NCI-H446 treated with DMSO at 0.1 percent for 48 hours (cell line): Measurements from ENCODE around the gene SLC35E2B.
"Not testable (repeated sequence)": the region's sequence is repeated elsewhere in the genome, so short reads cannot be mapped to it uniquely, and the experiment has no call there.

Experiments
- DNase-seq: peaks from one replicate; lab custom pipeline; 2025; lab: John Stamatoyannopoulos, UW

Gene SLC35E2B

GRCh38 chr1:1703796-1704195, 11.2 kb upstream of the SLC35E2B start:
- no peak for DNase-seq

- DNase-seq: not testable (repeated sequence)
Measured at GRCh38 chr1:1702506-1702905, 9.9 kb upstream of the SLC35E2B start.

GRCh38 chr1:1700557-1700956, 8.0 kb upstream of the SLC35E2B start:
- DNase-seq: not testable (repeated sequence)

GRCh38 chr1:1700067-1700466, 7.5 kb upstream of the SLC35E2B start:
- DNase-seq: not testable (repeated sequence)

- not testable (repeated sequence) for DNase-seq
Measured at GRCh38 chr1:1699061-1699460, 6.5 kb upstream of the SLC35E2B start.

GRCh38 chr1:1697358-1698183, 5.0 kb upstream of the SLC35E2B start:
- DNase-seq: not testable (repeated sequence)

GRCh38 chr1:1696431-1697357, 4.1 kb upstream of the SLC35E2B start:
- DNase-seq: not testable (repeated sequence)

GRCh38 chr1:1692324-1692713, 276 bp downstream of the SLC35E2B start:
- DNase-seq: peak; percentile 57

- DNase-seq: not testable (repeated sequence)
Measured at GRCh38 chr1:1691443-1691842, 1.2 kb downstream of the SLC35E2B start.

- not testable (repeated sequence) for DNase-seq
Measured at GRCh38 chr1:1689526-1689925, 3.1 kb downstream of the SLC35E2B start.

- DNase-seq: no peak
Measured at GRCh38 chr1:1687846-1688245, 4.7 kb downstream of the SLC35E2B start.

- DNase-seq: no peak
Measured at GRCh38 chr1:1684031-1684681, 8.4 kb downstream of the SLC35E2B start.

GRCh38 chr1:1683104-1683905, 9.3 kb downstream of the SLC35E2B start:
- DNase-seq: no peak

GRCh38 chr1:1680912-1681273, 11.7 kb downstream of the SLC35E2B start:
- DNase-seq: no peak

GRCh38 chr1:1680031-1680911, 12.3 kb downstream of the SLC35E2B start:
- DNase-seq: no peak

- no peak for DNase-seq
Measured at GRCh38 chr1:1678581-1679380, 13.8 kb downstream of the SLC35E2B start.

- no peak for DNase-seq
Measured at GRCh38 chr1:1677718-1678580, 14.6 kb downstream of the SLC35E2B start.

GRCh38 chr1:1676087-1676486, 16.5 kb downstream of the SLC35E2B start:
- not testable (repeated sequence) for DNase-seq

- not testable (repeated sequence) for DNase-seq
Measured at GRCh38 chr1:1675218-1675617, 17.4 kb downstream of the SLC35E2B start.
